GM12892 (cell line): ENCODE results near the gene LNX1.

Experiments used
- POLR2A ChIP-seq: IDR thresholded peaks from 2 replicates; pipeline ENCODE4 v1.6.1; 2011; ENCODE audit warnings: low read depth, low read length, control low read depth
- POLR2AphosphoS5 ChIP-seq: IDR thresholded peaks from 2 replicates; pipeline ENCODE4 v1.6.1; 2011; ENCODE audit warnings: low read depth, low read length, control low read depth
- TAF1 ChIP-seq: IDR thresholded peaks from 2 replicates; pipeline ENCODE4 v1.6.1; 2011; ENCODE audit warnings: low read depth, mild to moderate bottlenecking, control low read depth, low read length, borderline replicate concordance

DNA sequence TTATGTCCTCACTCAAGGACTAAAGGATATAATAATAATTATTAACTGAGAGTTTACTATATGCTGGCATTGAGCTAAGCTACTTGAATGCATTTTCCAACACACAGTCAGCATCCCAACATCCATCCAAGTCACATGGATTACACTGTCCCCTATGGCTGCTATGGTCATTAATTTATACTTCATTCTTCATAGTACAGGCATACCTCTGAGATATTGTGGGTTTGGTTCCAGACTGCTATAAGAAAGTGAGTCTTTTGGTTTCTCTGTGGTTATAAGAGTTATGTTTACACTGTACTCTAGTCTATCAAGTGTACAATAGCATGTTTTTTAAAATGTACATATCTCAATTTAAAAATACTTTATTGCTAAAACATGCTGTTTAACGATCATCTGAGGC, 89.2 kb downstream of the LNX1 start:
- TF ChIP-seq POLR2AphosphoS5: no peak
- TF ChIP-seq POLR2A: no peak
- no peak for TF ChIP-seq TAF1
